Calu3 (cell line): ENCODE data around the gene SCFD2. TPM values are rescaled to one million over a fixed set of nuclear protein-coding genes. Genes with fewer than 3 reads are reported as not detected.
"Not testable (repeated sequence)": the region's sequence is repeated elsewhere in the genome, so short reads cannot be mapped to it uniquely, and the experiment has no call there.

ENCODE experiments used
- BruUV-seq: library from RNA; stranded (reverse); fragments of 400-500 nt; replicated peaks from 2 replicates; lab custom pipeline; 2021; lab: Mats Ljungman, UMichigan
- CTCF ChIA-PET: fragments of 300-600 bp; sonication (Branson Sonifier 250); formaldehyde crosslinking; loops from one replicate; lab custom pipeline; 2022; ENCODE audit warnings: antibody characterized with exemption; lab: Charles Lee
- DNase-seq: peaks from one replicate; pipeline ENCODE4 v3.0.0; 2022
- H3K27ac Mint-ChIP-seq: one replicate; pipeline ENCODE4 v1.8.0; 2022; ENCODE audit warnings: mixed read lengths; ENCODE audit not compliant: unreplicated experiment
- H3K27me3 Mint-ChIP-seq: one replicate; pipeline ENCODE4 v1.8.0; 2022; ENCODE audit warnings: mixed read lengths; ENCODE audit not compliant: unreplicated experiment
- H3K36me3 Mint-ChIP-seq: one replicate; pipeline ENCODE4 v1.8.0; 2022; ENCODE audit warnings: mild to moderate bottlenecking, moderate library complexity, mixed read lengths; ENCODE audit not compliant: insufficient read depth, unreplicated experiment
- H3K4me1 Mint-ChIP-seq: one replicate; pipeline ENCODE4 v1.8.0; 2022; ENCODE audit warnings: mild to moderate bottlenecking, low read depth, mixed read lengths; ENCODE audit not compliant: unreplicated experiment
- H3K4me3 Mint-ChIP-seq: one replicate; pipeline ENCODE4 v1.8.0; 2022; ENCODE audit warnings: mild to moderate bottlenecking, low read depth, moderate library complexity, mixed read lengths; ENCODE audit not compliant: unreplicated experiment
- H3K9me3 Mint-ChIP-seq: one replicate; pipeline ENCODE4 v1.8.0; 2022; ENCODE audit warnings: low read depth, mixed read lengths; ENCODE audit not compliant: unreplicated experiment
- intact Hi-C: fragments of 100-400 bp; cut with micrococcal nuclease; formaldehyde crosslinking; loops from one replicate; pipeline ENCODE4 v1.10.0; 2022; ENCODE audit not compliant: unreplicated experiment
- total RNA-seq: library from RNA; stranded (reverse); gene quantifications from 2 replicates; pipeline ENCODE4 v1.2.3, GENCODE V29; 2022
- TF ChIP-seq, protein P1 (sequence below): fragments of 200-600 bp; IDR thresholded peaks from one replicate; pipeline ENCODE4 v1.8.0; 2022; ENCODE audit warnings: antibody characterized with exemption; ENCODE audit not compliant: unreplicated experiment

Gene SCFD2
- total RNA-seq, 1 experiment from 2014 or later: 16.7 TPM

- TF ChIP-seq, protein P1, sequence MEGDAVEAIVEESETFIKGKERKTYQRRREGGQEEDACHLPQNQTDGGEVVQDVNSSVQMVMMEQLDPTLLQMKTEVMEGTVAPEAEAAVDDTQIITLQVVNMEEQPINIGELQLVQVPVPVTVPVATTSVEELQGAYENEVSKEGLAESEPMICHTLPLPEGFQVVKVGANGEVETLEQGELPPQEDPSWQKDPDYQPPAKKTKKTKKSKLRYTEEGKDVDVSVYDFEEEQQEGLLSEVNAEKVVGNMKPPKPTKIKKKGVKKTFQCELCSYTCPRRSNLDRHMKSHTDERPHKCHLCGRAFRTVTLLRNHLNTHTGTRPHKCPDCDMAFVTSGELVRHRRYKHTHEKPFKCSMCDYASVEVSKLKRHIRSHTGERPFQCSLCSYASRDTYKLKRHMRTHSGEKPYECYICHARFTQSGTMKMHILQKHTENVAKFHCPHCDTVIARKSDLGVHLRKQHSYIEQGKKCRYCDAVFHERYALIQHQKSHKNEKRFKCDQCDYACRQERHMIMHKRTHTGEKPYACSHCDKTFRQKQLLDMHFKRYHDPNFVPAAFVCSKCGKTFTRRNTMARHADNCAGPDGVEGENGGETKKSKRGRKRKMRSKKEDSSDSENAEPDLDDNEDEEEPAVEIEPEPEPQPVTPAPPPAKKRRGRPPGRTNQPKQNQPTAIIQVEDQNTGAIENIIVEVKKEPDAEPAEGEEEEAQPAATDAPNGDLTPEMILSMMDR: no peak
- no TSS peak for BruUV-seq
- no peaks in the 10 kb centered on the region for H3K4me1 Mint-ChIP-seq
- peaks cover 2% of the 10 kb centered on the region for H3K9me3 Mint-ChIP-seq
- H3K27ac Mint-ChIP-seq: no peak overlapping the region
- H3K4me3 Mint-ChIP-seq: no peak overlapping the region
- H3K36me3 Mint-ChIP-seq: no peaks in the 10 kb centered on the region
- CTCF ChIA-PET: no interaction called here
- no peaks in the 10 kb centered on the region for H3K27me3 Mint-ChIP-seq
- intact Hi-C loops: no loop called here
- no peak for DNase-seq
Observed at GRCh38 chr4:53307210-53307609, 58.7 kb downstream of the SCFD2 start.

DNA sequence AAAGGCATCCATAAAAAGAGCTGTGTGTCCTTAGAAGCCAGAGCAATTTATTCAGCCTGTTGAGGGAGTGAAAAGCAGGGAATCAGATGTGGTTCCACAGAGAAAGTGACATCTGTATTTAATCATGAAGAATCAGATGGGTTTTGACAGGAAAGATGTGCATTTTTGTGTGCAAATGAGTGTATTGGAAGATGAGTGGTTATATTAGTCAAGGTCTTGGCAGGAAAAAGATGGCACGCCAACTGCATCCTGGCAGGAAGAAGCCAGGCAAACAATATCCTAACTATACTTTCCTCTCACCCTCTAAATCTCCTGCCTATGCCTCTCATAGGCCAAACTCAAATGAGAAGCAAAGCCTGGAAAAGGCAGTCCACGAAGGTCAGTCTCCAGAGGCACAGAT, 59.1 kb downstream of the SCFD2 start:
- no peaks in the 10 kb centered on the region for H3K4me1 Mint-ChIP-seq

GRCh38 chr4:53292209-53292608, 73.7 kb downstream of the SCFD2 start:
- H3K4me1 Mint-ChIP-seq, H3K27me3 Mint-ChIP-seq, H3K9me3 Mint-ChIP-seq, BruUV-seq, H3K36me3 Mint-ChIP-seq, H3K27ac Mint-ChIP-seq, intact Hi-C loops, H3K4me3 Mint-ChIP-seq, DNase-seq, CTCF ChIA-PET: not testable (repeated sequence)

More for the DNA sequence above, 59.1 kb downstream of the SCFD2 start:
- Mint-ChIP-seq H3K27ac (no peak overlapping the region), H3K9me3 (peaks cover 2% of the 10 kb centered on the region), H3K4me3 (no peak overlapping the region), H3K27me3 (no peaks in the 10 kb centered on the region), H3K36me3 (no peaks in the 10 kb centered on the region)
- TF ChIP-seq, protein P1: no peak
- BruUV-seq: no TSS peak
- DNase-seq: no peak
- CTCF ChIA-PET: no interaction called here
- intact Hi-C loops: no loop called here

- CTCF ChIA-PET: no interaction called here
- no peaks in the 10 kb centered on the region for H3K27me3 Mint-ChIP-seq
- DNase-seq: no peak
- H3K27ac Mint-ChIP-seq: no peak overlapping the region
- no peaks in the 10 kb centered on the region for H3K4me1 Mint-ChIP-seq
- H3K9me3 Mint-ChIP-seq: no peaks in the 10 kb centered on the region
- TF ChIP-seq, protein P1: no peak
- H3K4me3 Mint-ChIP-seq: no peak overlapping the region
- intact Hi-C loops: no loop called here
- H3K36me3 Mint-ChIP-seq: no peaks in the 10 kb centered on the region
- BruUV-seq: no TSS peak
Observed at GRCh38 chr4:53281438-53281837, 84.4 kb downstream of the SCFD2 start.

DNA sequence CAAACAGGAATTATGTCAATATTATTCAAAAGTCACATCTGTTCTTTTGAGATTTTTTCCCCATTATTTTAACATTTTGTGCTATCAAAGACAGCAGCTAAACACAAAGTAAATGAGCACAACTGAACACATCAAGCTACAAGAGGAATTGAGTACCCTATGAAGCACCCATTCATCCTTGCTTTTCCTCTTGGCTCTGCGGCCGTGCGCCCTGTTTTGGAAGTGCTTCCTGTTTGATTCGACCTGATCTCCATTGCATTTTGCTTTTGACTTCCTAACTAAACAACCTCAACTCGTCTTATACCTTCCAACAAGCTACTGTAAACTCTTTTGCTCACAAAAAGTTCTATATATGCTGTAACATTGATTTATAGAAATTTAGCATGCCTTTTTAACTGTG, 85.0 kb downstream of the SCFD2 start:
- H3K4me3 Mint-ChIP-seq: no peak overlapping the region
- no peaks in the 10 kb centered on the region for H3K27me3 Mint-ChIP-seq
- BruUV-seq: no TSS peak
- CTCF ChIA-PET: no interaction called here
- TF ChIP-seq, protein P1: no peak
- no peak overlapping the region for H3K27ac Mint-ChIP-seq
- H3K4me1 Mint-ChIP-seq: no peaks in the 10 kb centered on the region
- intact Hi-C loops: no loop called here
- H3K36me3 Mint-ChIP-seq: no peaks in the 10 kb centered on the region
- no peak for DNase-seq
- no peaks in the 10 kb centered on the region for H3K9me3 Mint-ChIP-seq
